Measurements from ENCODE around the gene SOD3. TPM values are rescaled to one million over a fixed set of nuclear protein-coding genes. Genes with fewer than 3 reads are reported as not detected.

The SOD3 gene
- total and polyA plus RNA-seq, 9 of the 15 experiments (the other 6 are each of a cell fraction or from before 2014, with no cell fraction given) = 0.10 to 0.31 (median 0.24) TPM; not detected in 6

DNA sequence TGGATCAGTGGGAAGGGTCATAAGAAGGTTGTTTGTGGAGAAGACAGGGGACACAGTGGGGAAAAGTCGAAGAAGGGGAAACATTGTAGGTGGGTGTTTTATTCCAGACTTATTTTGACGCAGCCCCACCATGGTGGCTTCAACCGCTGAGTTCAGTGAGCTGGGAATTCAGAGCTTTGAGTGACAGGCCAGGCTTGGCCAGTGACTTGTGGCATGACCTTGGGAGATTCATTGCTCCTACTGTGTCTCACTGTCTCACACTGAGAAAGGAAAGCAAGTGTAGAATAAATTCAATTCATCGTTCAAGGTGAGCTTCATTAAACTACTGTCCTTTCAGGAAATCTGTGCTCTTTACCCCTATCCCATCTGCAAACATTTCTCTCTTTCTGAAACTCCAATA lies 47.4 kb upstream of the SOD3 start:
- ChIA-PET CTCF (ENCODE audit: low intra/inter-chr PET ratio) (no interaction called here), POLR2A (no interaction called here)
- FAIRE-seq (no peak), ATAC-seq (no peak), DNase-seq (ENCODE audit: extremely low read depth in 1 of 4, low spot score in 3 of 4) (no peak)
- BruUV-seq (replicated peaks) = no TSS peak
- H3K9me1 ChIP-seq (ENCODE audit: control insufficient read depth, insufficient read depth, low read length) = no peaks in the 10 kb centered on the region
- WGBS (ENCODE audit: insufficient coverage, low coverage, missing lambda C conversion rate) = 0% methylated on average over 4 of the region's 4 CpGs
- H3K9me3 ChIP-seq (replicated peaks; ENCODE audit: control insufficient read depth, insufficient read depth, low read depth, low read length) = no peaks in the 10 kb centered on the region
- H3K27ac ChIP-seq (ENCODE audit: extremely low read depth, low read depth, low read length) = no peak overlapping the region
- TF ChIP-seq PKNOX1 (IDR thresholded peaks at IDR 0.05) (0 out of 2 replicates have a peak, but pooled peaks have one; percentile 29), ZNF197 (CRISPR knock-in tag; IDR thresholded peaks at IDR 0.05; ENCODE audit: low read depth) (no peak), KLF16 (IDR thresholded peaks at IDR 0.05) (no peak), MBD2 (IDR thresholded peaks at IDR 0.05; ENCODE audit: borderline replicate concordance, low read depth) (no peak)
- no peak overlapping the region for H3K9ac ChIP-seq (ENCODE audit: insufficient read depth in 1 of 2, low read depth in 2 of 2, low read length in 2 of 2)
- in situ Hi-C loops (cut with MboI) = no loop called here
- H3K79me2 ChIP-seq (ENCODE audit: control insufficient read depth, insufficient read depth, low read length) = no peaks in the 10 kb centered on the region
- H3K27me3 ChIP-seq (ENCODE audit: control insufficient read depth in 2 of 2, insufficient read depth in 2 of 2, low read length in 2 of 2) = peaks cover 0 to 5% of the 10 kb centered on the region in 2 experiments; a peak in 1 of 5 replicates
- intact Hi-C loops (cut with micrococcal nuclease) = no loop called here
- H4K20me1 ChIP-seq (replicated peaks; ENCODE audit: control insufficient read depth, insufficient read depth, low read length) = no peaks in the 10 kb centered on the region
- no peak overlapping the region for H3K4me2 ChIP-seq (ENCODE audit: insufficient read depth, low read length)
- no peak overlapping the region for H2AFZ ChIP-seq (ENCODE audit: low read depth, low read length)
- H3K4me1 ChIP-seq (replicated peaks in 1 of 2; ENCODE audit: control insufficient read depth in 2 of 2, insufficient read depth in 2 of 2, low read length in 2 of 2) = peaks cover 0 to under 1% of the 10 kb centered on the region in 2 experiments; a peak in 2 of 5 replicates
- no peak overlapping the region for H3K4me3 ChIP-seq
- H3K36me3 ChIP-seq (ENCODE audit: control insufficient read depth, insufficient read depth, low read length) = no peaks in the 10 kb centered on the region

- H4K20me1 ChIP-seq (replicated peaks; ENCODE audit: control insufficient read depth, insufficient read depth, low read length) = no peaks in the 10 kb centered on the region
- H3K9me1 ChIP-seq (ENCODE audit: control insufficient read depth, insufficient read depth, low read length) = no peaks in the 10 kb centered on the region
- no peaks in the 10 kb centered on the region for H3K79me2 ChIP-seq (ENCODE audit: control insufficient read depth, insufficient read depth, low read length)
- BruUV-seq (replicated peaks) = no TSS peak
- in situ Hi-C loops (cut with MboI) (no loop called here), intact Hi-C loops (cut with micrococcal nuclease) (no loop called here)
- no peaks in the 10 kb centered on the region for H3K36me3 ChIP-seq (ENCODE audit: control insufficient read depth, insufficient read depth, low read length)
- WGBS (ENCODE audit: insufficient coverage, low coverage, missing lambda C conversion rate) = under 1% methylated on average over 10 of the region's 10 CpGs
- H3K4me1 ChIP-seq (replicated peaks in 1 of 2; ENCODE audit: control insufficient read depth in 2 of 2, insufficient read depth in 2 of 2, low read length in 2 of 2) = no peaks in the 10 kb centered on the region
- POLR2A ChIA-PET = no interaction called here
- CTCF ChIA-PET (ENCODE audit: low intra/inter-chr PET ratio) = no interaction called here
- H2AFZ ChIP-seq (ENCODE audit: low read depth, low read length) = no peak overlapping the region
- H3K4me2 ChIP-seq (ENCODE audit: insufficient read depth, low read length) = no peak overlapping the region
- no peak overlapping the region for H3K9ac ChIP-seq (ENCODE audit: insufficient read depth in 1 of 2, low read depth in 2 of 2, low read length in 2 of 2)
- H3K4me3 ChIP-seq = no peak overlapping the region
- H3K9me3 ChIP-seq (replicated peaks; ENCODE audit: control insufficient read depth, insufficient read depth, low read depth, low read length) = no peaks in the 10 kb centered on the region
- no peak for FAIRE-seq
- DNase-seq (ENCODE audit: extremely low read depth in 1 of 4, low spot score in 3 of 4) = no peak
- no peak overlapping the region for H3K27ac ChIP-seq (ENCODE audit: extremely low read depth, low read depth, low read length)
- ATAC-seq = no peak
- H3K27me3 ChIP-seq (ENCODE audit: control insufficient read depth in 2 of 2, insufficient read depth in 2 of 2, low read length in 2 of 2) = no peaks in the 10 kb centered on the region
- TF ChIP-seq CBX3 (IDR thresholded peaks at IDR 0.05; ENCODE audit: borderline replicate concordance in 1 of 2, low read length in 2 of 2) (no peak), CEBPB (tag; IDR thresholded peaks at IDR 0.05) (no peak), ZBTB8A (IDR thresholded peaks at IDR 0.05; ENCODE audit: partially characterized antibody) (no peak), HDAC8 (tag; IDR thresholded peaks at IDR 0.05) (no peak), PKNOX1 (IDR thresholded peaks at IDR 0.05) (no peak)
Observed at GRCh38 chr4:24748758-24749350, 46.5 kb upstream of the SOD3 start.

Data from K562 (cell line).